Muscle of back (tissue), 13 donors: ENCODE results near the gene RASL10B. TPM values are rescaled to one million over a fixed set of nuclear protein-coding genes. Genes with fewer than 3 reads are reported as not detected.
"Not testable (repeated sequence)": the region's sequence is repeated elsewhere in the genome, so short reads cannot be mapped to it uniquely, and the experiment has no call there.

Experiments
- DNase-seq, 3 donors: peaks; one replicate each; pipeline versions ENCODE4 v3.0.0 to v3.0.0-alpha.2; 2013
- long read RNA-seq, 9 donors: transcript quantifications; one replicate each; lab custom pipeline, GENCODE V29; 2026
- polyA plus RNA-seq, 10 donors: library from polyadenylated mRNA; unstranded; fragments of 120-200 nt; gene quantifications; one replicate each; pipeline ENCODE4 v1.2.1, GENCODE V29; 2013; ENCODE audit not compliant: insufficient read length in 10 of 10

RASL10B gene, protein sequence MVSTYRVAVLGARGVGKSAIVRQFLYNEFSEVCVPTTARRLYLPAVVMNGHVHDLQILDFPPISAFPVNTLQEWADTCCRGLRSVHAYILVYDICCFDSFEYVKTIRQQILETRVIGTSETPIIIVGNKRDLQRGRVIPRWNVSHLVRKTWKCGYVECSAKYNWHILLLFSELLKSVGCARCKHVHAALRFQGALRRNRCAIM
- polyA plus RNA-seq = 1 to 10 TPM; 1.1 to 4.1 (median 2.1) TPM
- long read RNA-seq, donor 1 = 0 reads
- long read RNA-seq, donor 2, partial matches to known transcripts = 0 of 1 reads
- long read RNA-seq, donor 2, other reads (novel, unspliced or antisense) = 0 of 1 reads
- long read RNA-seq, donor 3 = 0 reads
- long read RNA-seq, donor 4, partial matches to known transcripts = 0 of 1 reads
- long read RNA-seq, donor 4, other reads (novel, unspliced or antisense) = 0 of 1 reads
- long read RNA-seq, donor 5, partial matches to known transcripts = 0 of 1 reads
- long read RNA-seq, donor 5, other reads (novel, unspliced or antisense) = 0 of 1 reads
- long read RNA-seq, donor 6, partial matches to known transcripts = 0 of 1 reads
- long read RNA-seq, donor 6, other reads (novel, unspliced or antisense) = 0 of 1 reads
- long read RNA-seq, donor 7, partial matches to known transcripts = 0 of 2 reads
- long read RNA-seq, donor 7, other reads (novel, unspliced or antisense) = 0 of 2 reads
- long read RNA-seq, donor 8, partial matches to known transcripts = 6 of 6 reads
- long read RNA-seq, donor 8, other reads (novel, unspliced or antisense) = 0 of 6 reads
- long read RNA-seq, donor 9 = 0 reads

DNA sequence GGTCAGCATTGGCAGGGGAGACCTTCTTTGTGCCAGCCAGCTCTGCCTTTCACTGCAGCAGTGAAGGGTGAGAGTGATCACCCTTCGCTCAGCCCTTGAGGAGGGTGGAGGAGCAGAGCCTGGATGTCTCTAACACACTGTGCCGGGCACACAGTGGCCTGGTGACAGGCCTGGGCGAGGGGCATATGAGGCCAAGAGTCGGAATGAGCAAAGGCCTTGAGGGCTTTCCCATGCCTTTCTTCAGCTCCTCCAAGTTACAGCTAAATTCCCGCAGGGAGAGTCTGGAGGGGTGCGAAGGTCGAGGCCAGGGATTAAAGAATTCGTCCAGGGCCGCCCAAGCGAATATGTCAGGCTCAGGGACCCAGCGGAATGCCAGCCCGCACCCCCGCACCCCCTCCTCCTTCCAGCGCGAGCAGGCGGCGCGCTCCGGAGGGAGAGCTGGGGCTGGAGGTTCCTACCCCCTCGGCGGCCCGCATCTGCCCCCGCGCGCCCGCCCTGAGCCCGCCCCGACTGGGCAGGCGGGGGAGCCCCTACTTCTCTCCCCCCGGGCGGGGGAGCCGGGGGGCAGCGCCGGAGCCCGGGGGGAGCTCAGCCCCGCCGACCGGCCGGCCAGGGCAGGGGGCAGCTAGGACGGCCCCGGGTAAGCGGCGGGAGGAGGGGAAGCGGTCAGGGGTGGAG, at the start of gene RASL10B:
RASL10B (plus strand) TSS at position 401 of the 678 bp plus-strand sequence. CDS start 3,546 bp downstream, outside the sequence.
- DNase-seq = peak; percentile 23 to 72 (median 37)

DNA sequence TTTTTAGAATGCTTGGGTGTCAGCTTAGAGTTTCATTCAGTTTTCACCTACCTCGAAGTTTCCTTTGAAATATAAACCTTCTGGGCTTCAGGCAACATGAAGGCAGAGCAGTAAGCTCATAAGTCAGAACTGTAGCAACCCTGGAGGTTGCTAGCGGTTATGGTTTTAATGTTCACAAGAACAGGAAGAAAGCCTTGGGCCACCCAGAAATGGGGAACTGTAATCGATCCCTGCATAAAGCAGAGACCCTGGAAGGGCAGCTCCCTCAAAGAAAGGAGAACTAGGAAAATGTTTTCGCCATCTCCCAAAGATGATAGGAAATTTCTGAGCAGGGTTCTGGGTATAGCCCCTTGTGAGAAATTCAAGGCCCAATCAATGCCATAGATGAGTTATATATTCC, 47.8 kb upstream of the RASL10B start:
- DNase-seq = peak in 1 of 3 donors; percentile 8

DNA sequence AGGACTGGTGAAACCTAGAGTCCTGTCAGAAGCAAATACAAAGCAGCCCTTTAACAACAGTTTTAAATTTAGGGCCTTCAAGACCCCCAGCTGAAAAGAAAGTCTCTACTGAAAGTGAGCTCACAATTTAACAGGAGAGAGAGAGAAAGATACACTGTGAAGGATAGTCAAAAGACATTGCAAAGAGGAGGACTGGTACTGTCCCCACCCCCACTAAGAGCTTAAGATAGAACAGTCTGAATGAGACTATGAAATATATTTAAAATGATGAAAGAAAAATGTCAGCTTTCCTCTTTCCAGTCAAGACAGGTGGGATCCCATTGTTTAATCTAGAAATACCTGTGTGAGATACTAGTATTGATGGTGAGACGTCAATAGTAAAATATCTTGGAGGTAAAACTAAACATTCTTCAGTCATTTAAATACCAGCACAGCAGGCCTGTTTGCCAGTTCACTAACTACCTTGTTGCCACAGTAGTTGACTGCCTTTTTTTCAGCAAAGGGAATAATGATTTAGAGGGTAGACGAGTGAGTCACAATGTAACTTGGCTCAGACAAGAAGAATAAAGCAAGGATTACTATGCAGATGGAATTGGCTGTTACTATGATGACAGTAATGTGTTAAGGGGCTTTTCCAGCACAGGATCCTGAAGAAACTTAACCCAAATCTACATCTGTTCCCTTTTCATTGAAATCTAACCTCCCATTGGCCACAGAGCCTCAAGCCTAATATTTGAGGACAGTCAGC, 47.2 kb upstream of the RASL10B start:
- DNase-seq = peak in 1 of 3 donors; percentile 18

DNA sequence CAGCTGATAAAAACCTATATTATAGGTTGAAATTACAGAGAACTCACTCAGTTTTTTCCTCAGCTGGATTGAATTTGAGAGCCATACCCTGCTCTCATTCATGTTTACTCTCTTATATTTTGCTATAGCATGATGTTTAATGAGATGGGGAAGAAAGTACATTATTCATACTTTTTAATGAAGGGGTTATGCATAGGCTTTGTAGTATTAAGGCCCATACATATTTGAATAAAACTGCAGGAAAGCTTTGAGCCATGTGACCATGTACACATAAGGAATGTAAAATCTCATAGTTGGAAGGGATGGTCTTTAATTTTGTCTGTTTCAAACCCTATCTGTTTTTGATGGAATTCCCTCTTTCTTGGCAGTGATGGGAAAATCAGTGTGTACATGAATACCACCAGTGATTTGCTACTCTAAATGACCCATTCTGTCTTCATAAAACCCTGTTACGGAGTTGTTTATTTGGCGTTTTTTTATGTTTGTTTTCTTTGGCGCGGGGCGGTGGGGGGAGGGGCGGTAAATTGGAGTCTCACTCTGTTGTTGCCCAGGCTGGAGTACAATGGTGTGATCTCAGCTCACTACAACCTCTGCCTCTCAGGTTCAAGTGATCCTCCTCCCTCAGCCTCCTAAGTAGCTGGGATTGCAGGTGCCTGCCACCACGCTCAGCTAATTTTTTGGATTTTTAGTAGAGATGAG, 38.8 kb upstream of the RASL10B start:
- no peak for DNase-seq

DNA sequence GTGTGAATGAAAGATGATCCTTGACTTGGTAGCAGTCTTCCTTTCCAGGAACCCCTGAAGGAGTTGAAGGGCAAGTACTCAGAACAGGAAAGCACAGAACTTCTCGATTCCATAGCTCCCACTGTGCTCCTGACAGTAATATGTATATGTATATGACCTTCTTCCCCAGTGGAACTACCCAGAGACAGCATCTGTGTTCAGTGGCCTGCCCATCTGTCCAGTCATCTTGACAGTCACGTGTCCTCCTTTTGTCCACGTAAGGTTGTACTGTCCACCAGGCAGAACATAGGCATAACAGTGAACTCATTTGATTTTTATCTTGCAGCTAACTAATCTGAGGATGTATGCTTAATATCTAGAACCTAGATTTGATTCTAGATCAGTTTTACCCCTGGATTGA, 37.8 kb upstream of the RASL10B start:
- no peak for DNase-seq

DNA sequence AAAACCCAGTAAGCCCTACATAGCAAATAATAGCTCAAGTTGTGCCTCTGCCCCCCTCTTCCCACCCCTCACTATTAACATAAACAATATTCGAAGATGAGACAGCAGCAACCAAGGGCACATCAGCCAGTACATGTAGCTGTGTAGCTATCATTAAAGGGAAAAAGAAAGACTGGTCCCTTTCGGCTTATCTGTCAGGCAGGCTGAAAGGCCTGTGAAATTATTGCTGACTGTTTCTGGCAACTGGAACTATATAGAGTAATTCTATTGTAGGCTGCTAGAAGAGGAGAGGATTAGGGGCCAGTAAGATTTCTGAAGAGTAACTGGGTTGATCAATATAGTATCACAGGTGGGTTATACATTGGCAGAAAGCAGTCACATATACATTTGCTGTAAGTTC, 36.5 kb upstream of the RASL10B start:
- DNase-seq = no peak

DNA sequence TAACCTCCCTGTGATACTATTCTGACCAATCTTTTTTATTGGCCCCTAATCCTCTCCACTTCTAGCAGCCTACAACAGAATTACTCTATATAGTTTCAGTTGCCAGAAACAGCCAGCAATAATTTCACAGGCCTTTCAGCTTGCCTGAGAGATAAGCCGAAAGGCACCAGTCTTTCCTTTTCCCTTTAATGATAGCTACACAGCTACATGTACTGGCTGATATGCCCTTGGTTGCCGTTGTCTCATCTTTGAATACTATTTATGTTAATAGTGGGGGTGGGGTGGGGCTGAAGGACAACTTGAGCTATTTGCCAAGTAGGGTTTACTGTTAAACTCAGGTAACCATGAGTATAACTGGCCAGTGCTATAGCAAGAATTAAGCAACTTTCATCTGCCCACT, 35.8 kb upstream of the RASL10B start:
- DNase-seq = no peak

DNA sequence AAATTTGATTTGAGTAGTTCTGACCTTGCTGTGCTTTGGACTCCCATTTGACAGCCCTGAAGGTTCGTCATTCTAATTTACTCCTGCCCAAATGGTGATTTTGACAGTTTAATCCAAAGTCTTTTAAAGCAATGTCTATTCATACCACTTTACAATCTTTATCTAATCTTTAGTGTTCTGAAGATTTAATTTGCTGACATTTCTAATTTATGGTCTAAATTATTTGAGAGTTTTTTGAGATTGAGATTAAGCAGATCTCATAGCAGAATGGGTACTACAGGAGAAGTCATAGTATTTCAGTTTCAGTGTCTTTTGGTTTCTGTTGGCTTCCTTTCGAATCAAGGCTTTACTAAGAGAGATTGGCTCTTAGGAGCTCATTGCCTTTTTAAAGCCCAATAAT, 32.6 kb upstream of the RASL10B start:
- DNase-seq = no peak

DNA sequence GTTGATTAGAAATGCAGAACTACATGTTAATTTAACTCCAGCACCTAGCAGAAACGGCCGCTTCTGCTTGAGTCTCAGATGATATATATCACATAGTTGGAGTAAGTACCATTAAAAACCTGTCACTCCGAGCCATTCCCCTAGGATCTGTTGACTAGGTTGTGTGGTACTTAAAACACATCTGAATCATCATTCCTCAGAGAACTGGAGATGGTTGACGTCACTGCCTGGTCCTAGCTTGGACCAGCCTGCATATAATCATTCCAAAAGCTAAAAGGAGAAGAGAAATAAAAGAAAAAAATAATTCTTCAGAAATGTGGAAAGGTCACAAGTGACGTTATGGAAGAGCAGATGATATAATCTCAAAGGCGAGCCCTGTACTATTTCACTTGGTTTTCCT, 31.3 kb upstream of the RASL10B start:
- DNase-seq = no peak

DNA sequence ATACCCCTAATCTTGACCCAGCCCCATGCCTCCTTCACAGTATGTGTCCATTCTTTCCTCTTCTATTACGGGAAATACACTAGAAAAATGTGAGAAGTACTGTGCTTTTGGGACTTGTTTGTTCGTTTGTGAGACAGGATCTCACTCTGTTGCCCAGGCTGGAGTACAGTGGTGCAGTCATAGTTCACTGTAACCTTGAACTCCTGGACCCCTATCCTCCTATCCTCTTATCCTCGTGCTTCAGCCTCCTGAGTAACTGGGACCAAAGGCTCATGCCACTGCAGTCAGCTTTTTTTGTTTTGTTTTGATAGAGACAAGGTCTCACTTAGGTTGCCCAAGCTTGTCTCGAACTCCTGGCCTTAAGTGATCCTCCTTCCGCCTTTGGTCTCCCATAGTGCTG, 29.9 kb upstream of the RASL10B start:
- DNase-seq = no peak

DNA sequence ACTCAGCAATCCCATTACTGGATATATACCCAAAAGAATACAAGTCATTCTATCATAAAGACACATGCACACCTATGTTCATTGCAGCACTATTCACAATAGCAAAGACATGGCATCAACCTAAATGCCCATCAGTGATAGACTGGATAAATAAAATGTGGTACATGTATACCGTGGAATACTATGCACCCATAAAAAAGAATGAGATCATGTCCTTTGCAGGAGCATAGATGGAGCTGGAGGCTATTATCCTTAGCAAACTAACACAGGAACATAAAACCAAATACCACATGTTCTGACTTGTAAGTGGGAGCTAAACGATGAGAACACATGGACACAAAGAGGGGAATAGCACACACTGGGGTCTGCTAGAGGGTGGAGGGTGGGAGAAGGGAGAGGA, 28.1 kb upstream of the RASL10B start:
- not testable (repeated sequence) for DNase-seq

DNA sequence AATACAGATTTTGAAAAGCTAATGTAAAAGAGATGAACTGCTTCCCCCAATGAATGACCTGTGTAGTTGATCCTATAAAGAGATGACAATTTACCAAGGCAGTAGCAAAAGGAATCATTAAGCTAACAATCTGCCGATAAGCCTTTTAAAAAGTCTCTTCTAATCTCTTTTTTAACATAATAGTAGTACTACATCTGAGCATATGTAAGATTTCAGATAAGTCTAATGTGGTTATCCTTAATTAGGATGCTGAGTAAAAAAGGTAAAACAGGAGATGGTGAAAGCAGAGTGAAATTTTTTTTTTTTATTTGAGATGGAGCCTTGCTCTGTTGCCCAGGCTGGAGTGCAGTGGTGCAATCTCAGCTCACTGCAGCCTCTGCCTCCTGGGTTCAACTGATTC, 26.2 kb upstream of the RASL10B start:
- DNase-seq = no peak

DNA sequence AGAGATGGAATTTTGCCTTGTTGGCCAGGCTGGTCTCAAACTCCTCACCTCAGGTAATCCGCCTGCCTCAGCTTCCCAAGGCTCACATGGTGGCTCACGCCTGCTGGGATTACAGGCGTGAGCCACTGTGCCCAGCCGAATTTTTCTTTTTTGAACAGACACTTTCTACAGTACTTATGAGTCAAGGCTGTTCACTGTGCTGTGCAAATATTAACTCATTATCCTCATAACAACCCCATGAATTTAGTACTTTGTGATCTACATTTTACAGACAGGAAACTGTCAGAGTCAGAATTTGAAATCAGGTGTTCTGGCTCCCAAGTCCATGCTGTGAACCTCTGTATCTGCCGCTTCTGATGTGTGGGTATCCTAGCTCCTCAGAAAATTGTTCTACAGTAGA, 25.7 kb upstream of the RASL10B start:
- DNase-seq = no peak

DNA sequence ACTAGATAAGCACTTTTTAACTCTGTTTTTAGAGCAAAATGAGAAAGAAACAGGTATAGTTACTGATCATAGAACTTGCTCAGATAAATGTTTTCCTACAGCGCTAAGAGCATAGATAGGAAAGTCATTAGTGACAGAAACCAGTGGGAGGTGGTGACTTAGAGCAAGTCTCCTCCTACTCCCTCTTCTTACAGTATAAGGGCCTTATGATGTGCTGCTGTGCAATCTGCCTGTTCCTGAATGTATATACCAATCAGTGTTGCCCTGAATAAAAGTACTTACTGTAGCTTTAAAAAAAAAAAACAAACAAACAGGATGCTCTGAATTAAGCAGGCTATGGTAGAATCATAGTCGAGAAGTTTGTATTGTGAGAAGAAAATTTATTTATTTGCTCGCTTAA, 23.3 kb upstream of the RASL10B start:
- no peak for DNase-seq

DNA sequence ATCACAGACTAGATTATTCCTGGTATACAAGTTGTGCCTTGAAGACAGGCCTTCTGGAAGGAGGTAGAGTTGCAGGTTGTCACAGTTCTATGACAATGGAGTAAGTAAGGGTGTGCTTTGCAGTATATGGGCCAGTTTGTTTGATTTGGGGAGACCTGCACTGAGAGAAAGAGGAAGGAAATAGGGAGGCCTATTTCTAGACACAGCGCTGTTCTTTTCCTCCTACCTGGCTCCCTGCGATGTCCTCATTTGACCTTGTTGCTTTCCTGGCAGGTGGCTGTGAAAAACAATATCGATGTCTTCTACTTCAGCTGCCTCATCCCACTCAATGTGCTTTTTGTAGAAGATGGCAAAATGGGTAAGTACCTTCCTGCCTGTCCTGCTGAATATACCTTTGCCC, 22.5 kb upstream of the RASL10B start:
- no peak for DNase-seq

DNA sequence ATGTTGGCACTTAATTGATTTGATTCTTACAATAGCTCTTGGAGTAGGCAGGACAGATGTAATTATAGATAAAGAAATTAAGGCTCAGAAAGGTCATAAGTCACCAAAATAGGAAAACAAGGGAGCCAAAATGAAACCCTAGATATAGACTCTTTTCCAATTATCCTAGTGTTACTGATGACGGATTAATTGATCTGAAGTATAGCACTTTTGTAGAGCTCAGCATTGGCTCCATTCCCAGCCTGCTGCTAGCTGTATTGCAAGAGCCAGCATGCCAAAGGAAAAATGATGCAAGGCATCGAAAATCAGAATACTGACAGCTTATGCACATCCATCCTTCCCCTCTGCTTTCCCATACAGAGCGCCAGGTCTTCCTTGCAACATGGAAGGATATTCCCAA, 21.6 kb upstream of the RASL10B start:
- DNase-seq = no peak

DNA sequence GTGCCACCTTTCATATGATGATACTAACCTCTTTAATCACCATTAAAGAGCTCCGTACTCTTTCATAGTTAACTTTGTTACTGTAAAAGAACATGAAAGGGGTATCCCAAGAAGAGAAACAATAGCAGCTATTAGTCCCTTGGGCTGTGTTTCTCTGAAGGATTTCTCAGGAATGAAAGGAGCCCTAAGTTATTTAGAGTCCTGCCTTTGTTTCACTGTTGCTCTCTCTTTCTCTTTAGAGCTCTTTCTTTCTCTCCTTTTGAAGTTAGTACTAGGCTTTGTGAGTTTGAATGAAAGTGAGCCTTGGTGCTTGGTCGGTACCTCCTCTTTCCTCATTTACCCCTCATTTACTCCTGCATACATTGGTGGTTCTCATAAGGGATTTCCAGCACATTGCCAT, 20.5 kb upstream of the RASL10B start:
- DNase-seq = no peak

DNA sequence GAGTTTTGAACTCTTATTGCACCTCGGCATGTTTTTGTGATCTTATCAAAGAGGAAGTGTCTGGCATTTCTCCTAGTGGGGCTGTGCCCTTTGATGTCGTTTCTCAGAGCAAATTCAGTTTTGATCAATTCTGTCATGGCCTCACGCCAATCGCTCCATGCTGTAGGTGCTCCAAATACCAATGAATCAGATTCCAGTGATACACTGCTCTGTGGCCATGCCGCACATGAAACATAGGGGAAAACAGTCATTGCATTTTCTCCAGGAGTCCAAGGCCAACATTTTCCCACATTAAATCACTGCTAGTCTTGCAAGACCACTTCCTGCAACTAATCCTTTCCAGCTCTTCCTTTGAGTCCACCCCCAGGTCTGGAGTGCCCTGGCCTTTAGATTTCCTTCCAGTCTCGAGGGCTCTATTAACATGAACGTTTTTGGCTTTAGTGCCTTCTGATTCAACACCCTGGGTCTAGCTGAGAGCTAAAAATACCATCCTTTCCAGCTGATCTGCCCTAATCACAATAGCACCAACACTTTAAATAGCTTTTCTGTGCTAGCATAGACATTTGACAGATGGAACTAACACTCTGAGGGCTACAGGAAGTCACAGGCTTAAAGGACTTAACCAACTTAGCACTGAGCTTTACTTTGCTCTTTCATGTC, 18.2 kb upstream of the RASL10B start:
- DNase-seq = peak; percentile 17 to 85 (median 48)

DNA sequence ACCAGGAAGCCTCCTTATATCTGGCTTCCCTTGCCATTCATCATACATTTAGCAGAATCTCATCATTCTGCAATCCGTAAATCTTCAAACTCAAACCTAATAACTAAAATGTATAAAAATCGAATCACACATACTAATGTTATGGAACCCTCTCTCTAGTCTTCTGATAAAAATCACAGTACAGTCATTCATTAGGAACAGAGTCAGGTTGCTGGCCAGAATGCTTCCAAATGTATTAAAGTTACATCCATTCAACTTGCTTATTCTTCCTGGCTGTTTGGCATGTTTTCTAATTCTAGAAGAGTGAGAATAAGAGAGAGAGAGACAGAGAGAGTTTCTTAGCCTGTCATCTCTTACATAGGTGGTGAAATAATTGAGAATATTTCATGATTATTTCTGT, 16.5 kb upstream of the RASL10B start:
- DNase-seq = no peak

DNA sequence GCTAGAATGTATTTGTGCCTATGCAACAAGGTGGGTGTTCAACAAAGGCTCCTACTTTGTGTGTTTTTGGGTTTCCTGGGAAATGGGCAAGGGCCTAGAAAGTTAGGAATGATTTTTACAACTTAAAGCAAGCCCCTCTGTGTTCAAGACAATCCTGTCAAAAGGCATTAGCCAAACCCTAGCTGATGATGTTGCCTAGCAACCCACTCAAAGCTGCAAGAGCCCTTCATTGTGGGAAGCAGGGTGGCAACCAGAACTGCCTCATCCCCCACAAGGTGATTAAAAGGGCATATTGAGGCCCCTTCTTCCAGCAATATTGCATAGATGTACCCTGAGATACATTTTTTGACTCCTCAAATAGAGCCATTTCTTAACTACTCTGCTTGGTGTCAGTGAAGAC, 16.0 kb upstream of the RASL10B start:
- DNase-seq = no peak

DNA sequence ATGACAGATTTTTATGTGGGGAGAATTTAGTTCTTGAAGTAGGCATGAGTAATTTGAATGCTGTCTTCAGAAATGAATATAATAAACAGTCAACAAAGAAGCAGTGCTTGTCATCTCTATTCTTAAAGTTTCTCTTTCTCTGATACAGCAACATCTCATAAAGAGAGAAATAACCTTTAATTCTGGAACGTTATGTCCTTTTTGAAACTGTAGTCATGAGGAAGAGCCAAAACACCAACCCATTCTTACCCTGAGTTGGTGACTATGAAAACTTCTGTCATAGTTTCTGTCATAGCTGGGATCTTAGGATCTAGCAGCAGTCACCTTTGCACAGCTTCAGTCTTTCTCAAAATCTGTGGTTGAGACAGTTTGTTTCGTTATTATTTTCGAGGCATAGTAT, 15.3 kb upstream of the RASL10B start:
- DNase-seq = no peak
